Osteoblast (primary cell): ENCODE measurements around the gene NGB. TPM values are rescaled to one million over a fixed set of nuclear protein-coding genes. Genes with fewer than 3 reads are reported as not detected.

Experiments
- DNase-seq: peaks from one replicate; pipeline ENCODE4 v3.0.0; 2011; ENCODE audit warnings: low spot score, mixed read lengths; ENCODE audit not compliant: insufficient read length; ENCODE audit errors: missing footprints
- H2AFZ ChIP-seq: 2 replicates; pipeline ENCODE4 v1.6.0; 2011; ENCODE audit warnings: mild to moderate bottlenecking, low read length
- H3K27ac ChIP-seq: 2 replicates; pipeline ENCODE4 v1.5.1; 2011; ENCODE audit warnings: mild to moderate bottlenecking, low read depth, low read length, moderate library complexity
- H3K27me3 ChIP-seq: 2 replicates; pipeline ENCODE4 v1.6.0; 2012; ENCODE audit warnings: mild to moderate bottlenecking, control low read depth, inconsistent platforms, low read length, moderate library complexity; ENCODE audit not compliant: insufficient read depth
- H3K36me3 ChIP-seq: 2 replicates; pipeline ENCODE4 v1.5.1; 2011; ENCODE audit warnings: mild to moderate bottlenecking, low read length, control low read depth, moderate library complexity; ENCODE audit not compliant: insufficient read depth
- H3K4me1 ChIP-seq: 2 replicates; pipeline ENCODE4 v1.5.1; 2011; ENCODE audit warnings: mild to moderate bottlenecking, low read length, control low read depth, moderate library complexity; ENCODE audit not compliant: insufficient read depth
- H3K4me2 ChIP-seq: 2 replicates; pipeline ENCODE4 v1.6.0; 2011; ENCODE audit warnings: mild to moderate bottlenecking, low read length; ENCODE audit not compliant: insufficient read depth
- H3K4me3 ChIP-seq: fragments of 200-600 bp; sonication (generic); 3 replicates; pipeline ENCODE4 v1.5.1; 2012; ENCODE audit warnings: mild to moderate bottlenecking, low read length, inconsistent platforms; ENCODE audit not compliant: insufficient read depth
- H3K79me2 ChIP-seq: 2 replicates; pipeline ENCODE4 v1.6.0; 2012; ENCODE audit warnings: mild to moderate bottlenecking, low read length, control low read depth, inconsistent platforms; ENCODE audit not compliant: insufficient read depth
- H3K9me3 ChIP-seq: 2 replicates; pipeline ENCODE4 v1.5.1; 2011; ENCODE audit warnings: low read depth, low read length, control low read depth
- H4K20me1 ChIP-seq: 2 replicates; pipeline ENCODE4 v1.6.0; 2012; ENCODE audit warnings: mild to moderate bottlenecking, low read length, control low read depth; ENCODE audit not compliant: insufficient read depth
- CTCF ChIP-seq: IDR thresholded peaks from 2 replicates; pipeline ENCODE4 v1.5.1; 2011; ENCODE audit warnings: mild to moderate bottlenecking, low read depth, low read length, moderate library complexity; ENCODE audit errors: extremely low read depth
- total RNA-seq: library from RNA; depleted of rRNA; stranded (reverse); fragments of >200 nt; gene quantifications from 2 replicates; pipeline ENCODE4 v1.2.3, GENCODE V29; 2012

The NGB gene
- total RNA-seq, 1 donor = not detected

DNA sequence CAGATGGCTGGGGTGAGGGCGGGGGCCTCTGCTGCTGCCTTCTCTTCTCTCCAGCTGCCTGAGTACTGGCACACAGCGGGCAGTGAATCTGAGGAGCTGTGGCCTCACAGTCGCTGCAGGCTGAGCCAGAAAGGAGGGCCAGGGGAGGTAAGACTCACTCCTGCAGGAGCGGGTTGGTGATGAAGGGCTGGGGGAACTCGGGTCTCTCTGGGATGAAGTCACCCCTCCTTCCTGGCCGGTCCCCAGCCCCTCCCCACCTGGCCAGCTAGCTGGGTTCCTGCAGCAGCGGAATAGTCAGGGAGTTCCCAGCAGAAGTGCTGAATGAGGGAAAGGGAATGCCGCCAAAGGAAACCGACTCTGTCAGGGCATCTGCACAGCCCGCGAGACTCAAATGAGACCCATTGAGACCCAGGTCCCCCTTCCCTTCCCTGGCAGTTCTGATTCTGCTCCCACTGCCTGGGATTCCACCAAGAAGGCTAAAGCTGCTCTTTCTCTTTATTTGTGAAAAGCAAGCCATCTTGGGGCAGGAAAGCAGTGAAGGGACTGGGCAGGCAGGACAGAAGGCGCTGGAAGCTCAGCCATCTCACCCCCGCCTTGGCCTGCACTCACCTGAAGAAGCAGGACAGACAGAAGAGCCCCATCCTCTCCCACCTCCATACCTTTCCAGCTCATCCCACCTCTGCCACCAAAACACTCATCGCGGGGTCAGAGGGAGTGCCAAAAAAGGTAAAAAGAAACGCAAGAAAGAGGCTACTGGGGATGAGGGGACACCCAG lies 5.3 kb downstream of the NGB start:
- Histone ChIP-seq H3K79me2 (no peaks in the 10 kb centered on the region), H4K20me1 (no peaks in the 10 kb centered on the region), H3K27me3 (peaks cover 6% of the 10 kb centered on the region), H3K4me2 (no peak overlapping the region), H3K4me1 (no peaks in the 10 kb centered on the region), H3K36me3 (no peaks in the 10 kb centered on the region), H2AFZ (no peak overlapping the region), H3K4me3 (no peak overlapping the region), H3K27ac (no peak overlapping the region), H3K9me3 (peaks cover 2% of the 10 kb centered on the region)
- peak; percentile 85 for DNase-seq
- TF ChIP-seq CTCF = no peak

- no peaks in the 10 kb centered on the region for H3K79me2 ChIP-seq
- H3K27ac ChIP-seq = no peak overlapping the region
- H3K4me1 ChIP-seq = no peaks in the 10 kb centered on the region
- TF ChIP-seq CTCF = no peak
- no peak overlapping the region for H2AFZ ChIP-seq
- DNase-seq = no peak
- H3K4me2 ChIP-seq = no peak overlapping the region
- H3K9me3 ChIP-seq = peaks cover 2% of the 10 kb centered on the region
- H4K20me1 ChIP-seq = no peaks in the 10 kb centered on the region
- H3K36me3 ChIP-seq = no peaks in the 10 kb centered on the region
- H3K4me3 ChIP-seq = no peak overlapping the region
- peaks cover 6% of the 10 kb centered on the region for H3K27me3 ChIP-seq
Observed at GRCh38 chr14:77265187-77265515, 5.9 kb downstream of the NGB start.

- no peaks in the 10 kb centered on the region for H4K20me1 ChIP-seq
- H2AFZ ChIP-seq = no peak overlapping the region
- no peaks in the 10 kb centered on the region for H3K4me1 ChIP-seq
- H3K4me3 ChIP-seq = no peak overlapping the region
- H3K9me3 ChIP-seq = peaks cover 2% of the 10 kb centered on the region
- H3K4me2 ChIP-seq = no peak overlapping the region
- H3K36me3 ChIP-seq = no peaks in the 10 kb centered on the region
- DNase-seq = peak; percentile 14
- peaks cover 6% of the 10 kb centered on the region for H3K27me3 ChIP-seq
- no peak for TF ChIP-seq CTCF
- no peak overlapping the region for H3K27ac ChIP-seq
- H3K79me2 ChIP-seq = no peaks in the 10 kb centered on the region
Observed at GRCh38 chr14:77264466-77265186, 6.4 kb downstream of the NGB start.

DNA sequence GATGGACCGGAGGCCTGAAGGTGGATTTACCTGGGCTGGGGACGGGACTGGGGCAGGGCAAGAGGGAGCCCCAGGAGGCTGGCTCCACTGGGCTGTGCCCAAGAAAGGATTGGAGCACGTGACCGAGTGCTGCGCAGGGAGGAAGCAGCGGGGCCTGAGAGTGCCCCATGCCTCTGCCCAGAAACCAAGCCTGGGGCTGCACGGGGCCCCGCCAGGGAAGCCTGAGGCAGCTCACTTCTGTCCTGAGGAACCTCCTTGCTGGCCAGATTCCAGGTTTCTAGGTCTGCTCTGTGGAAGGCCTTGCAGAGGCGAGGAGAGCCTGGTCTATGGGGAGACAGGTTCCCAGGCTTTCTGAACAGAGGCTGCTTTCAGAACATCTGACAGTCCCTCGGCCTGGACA lies 10.4 kb downstream of the NGB start:
- H2AFZ ChIP-seq = no peak overlapping the region
- H3K36me3 ChIP-seq = no peaks in the 10 kb centered on the region
- H3K4me1 ChIP-seq = no peaks in the 10 kb centered on the region
- no peak overlapping the region for H3K4me2 ChIP-seq
- H3K9me3 ChIP-seq = no peaks in the 10 kb centered on the region
- peak; percentile 65 for DNase-seq
- no peaks in the 10 kb centered on the region for H4K20me1 ChIP-seq
- no peak for TF ChIP-seq CTCF
- peaks cover 3% of the 10 kb centered on the region for H3K27me3 ChIP-seq
- no peak overlapping the region for H3K4me3 ChIP-seq
- H3K27ac ChIP-seq = no peak overlapping the region
- no peaks in the 10 kb centered on the region for H3K79me2 ChIP-seq
